ENCODE measurements around the gene TOX2. TPM values are rescaled to one million over a fixed set of nuclear protein-coding genes. Genes with fewer than 3 reads are reported as not detected.

TOX2 gene
- total RNA-seq, 1 donor from 2014 or later, result 5.0 TPM

DNA sequence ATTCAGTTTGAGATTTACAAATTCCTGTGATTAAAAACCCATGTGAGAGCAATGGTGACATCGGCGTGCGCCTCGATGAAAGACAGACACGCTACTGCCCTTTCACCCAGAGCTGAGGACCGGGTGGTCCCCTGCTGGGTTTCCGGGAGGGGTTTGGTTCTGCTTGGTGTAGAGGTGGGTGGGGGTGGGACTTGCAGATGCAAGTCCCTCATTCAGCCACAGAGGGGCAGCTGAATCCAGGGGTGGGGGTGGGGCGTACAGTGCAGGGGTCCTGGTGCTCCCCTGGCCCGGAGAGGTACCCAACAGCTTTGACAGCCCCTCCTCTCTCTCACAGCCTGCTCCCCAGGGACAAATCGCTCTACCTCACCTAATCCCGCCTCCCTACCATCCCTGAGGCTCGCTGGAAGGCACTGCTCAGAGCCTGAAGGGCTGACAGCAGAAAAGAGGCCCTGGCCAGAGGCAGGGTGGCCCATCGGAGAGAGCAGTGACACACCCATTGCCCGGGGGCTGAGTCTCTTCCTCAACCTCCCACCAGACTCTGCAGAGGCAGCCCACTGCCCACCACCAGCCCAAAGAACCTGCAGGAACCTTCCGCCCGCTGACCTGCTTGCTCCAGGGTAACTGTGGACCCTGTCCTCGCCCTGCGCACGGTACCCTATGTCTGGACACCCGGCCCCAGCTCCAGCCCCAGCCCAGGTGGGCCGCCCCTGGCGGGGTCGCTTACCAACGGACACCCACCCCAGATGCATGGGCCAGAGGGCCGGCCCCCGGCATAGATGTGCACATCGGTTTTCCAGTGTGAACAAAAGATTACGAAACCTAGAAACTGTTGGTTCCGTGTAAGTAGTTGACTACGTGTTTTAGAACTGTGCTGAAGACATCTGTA, 153.9 kb downstream of the TOX2 start:
- no peak overlapping the region for H3K27ac Mint-ChIP-seq (ENCODE audit: unreplicated experiment)
- H3K4me3 Mint-ChIP-seq (ENCODE audit: unreplicated experiment), result no peak overlapping the region
- DNase-seq (ENCODE audit: low spot score), result no peak
- H3K4me1 Mint-ChIP-seq (ENCODE audit: unreplicated experiment), result peaks cover 8% of the 10 kb centered on the region
- H3K9me3 Mint-ChIP-seq (ENCODE audit: unreplicated experiment), result no peaks in the 10 kb centered on the region
- TF ChIP-seq, protein P1, sequence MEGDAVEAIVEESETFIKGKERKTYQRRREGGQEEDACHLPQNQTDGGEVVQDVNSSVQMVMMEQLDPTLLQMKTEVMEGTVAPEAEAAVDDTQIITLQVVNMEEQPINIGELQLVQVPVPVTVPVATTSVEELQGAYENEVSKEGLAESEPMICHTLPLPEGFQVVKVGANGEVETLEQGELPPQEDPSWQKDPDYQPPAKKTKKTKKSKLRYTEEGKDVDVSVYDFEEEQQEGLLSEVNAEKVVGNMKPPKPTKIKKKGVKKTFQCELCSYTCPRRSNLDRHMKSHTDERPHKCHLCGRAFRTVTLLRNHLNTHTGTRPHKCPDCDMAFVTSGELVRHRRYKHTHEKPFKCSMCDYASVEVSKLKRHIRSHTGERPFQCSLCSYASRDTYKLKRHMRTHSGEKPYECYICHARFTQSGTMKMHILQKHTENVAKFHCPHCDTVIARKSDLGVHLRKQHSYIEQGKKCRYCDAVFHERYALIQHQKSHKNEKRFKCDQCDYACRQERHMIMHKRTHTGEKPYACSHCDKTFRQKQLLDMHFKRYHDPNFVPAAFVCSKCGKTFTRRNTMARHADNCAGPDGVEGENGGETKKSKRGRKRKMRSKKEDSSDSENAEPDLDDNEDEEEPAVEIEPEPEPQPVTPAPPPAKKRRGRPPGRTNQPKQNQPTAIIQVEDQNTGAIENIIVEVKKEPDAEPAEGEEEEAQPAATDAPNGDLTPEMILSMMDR (IDR thresholded peaks at IDR 0.05; ENCODE audit: unreplicated experiment), result no peak
- peaks cover 4% of the 10 kb centered on the region for H3K27me3 Mint-ChIP-seq (ENCODE audit: unreplicated experiment)
- no peaks in the 10 kb centered on the region for H3K36me3 Mint-ChIP-seq (ENCODE audit: low read depth, unreplicated experiment)

DNA sequence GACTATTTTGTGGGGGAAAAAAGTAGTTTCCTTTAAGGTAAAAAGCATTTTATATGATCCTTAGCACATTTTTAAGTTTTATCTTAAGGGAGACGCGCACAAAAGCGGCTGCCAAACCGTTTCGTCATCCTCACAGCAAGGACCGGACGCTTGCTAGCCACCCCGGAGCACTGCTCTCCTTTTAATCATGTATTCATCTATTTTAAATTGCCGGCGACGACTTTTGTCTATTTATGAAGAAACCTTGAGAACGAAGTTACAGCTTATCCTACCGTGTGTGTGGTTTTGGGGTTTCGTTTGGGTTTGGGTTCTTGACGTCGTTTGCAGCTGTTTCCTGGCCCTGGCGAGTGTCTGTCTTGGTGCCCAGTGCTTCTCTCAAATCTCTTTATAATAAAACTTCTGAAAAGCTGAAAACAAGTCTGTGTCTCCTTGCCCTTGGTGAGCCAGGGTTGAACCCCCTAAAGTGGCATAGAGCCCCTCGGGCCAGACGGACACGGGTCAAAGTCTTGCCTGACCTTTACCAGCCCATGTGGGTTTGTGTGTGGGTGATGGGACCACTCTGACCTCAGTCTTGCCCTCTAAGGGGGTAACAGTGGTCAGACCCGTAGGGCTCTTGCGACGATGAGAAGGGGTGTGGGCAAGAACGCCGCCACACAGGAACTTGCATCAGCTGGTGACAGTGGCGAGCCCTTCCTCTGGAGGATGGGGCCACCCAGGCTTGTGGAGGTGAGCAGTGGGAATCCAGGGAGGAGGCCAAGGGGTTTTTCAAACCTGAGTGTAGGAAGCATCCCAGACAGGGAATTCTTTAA, 154.8 kb downstream of the TOX2 start:
- peaks cover 3% of the 10 kb centered on the region for H3K27me3 Mint-ChIP-seq (ENCODE audit: unreplicated experiment)
- no peak overlapping the region for H3K27ac Mint-ChIP-seq (ENCODE audit: unreplicated experiment)
- H3K4me1 Mint-ChIP-seq (ENCODE audit: unreplicated experiment), result peaks cover 9% of the 10 kb centered on the region
- TF ChIP-seq, protein P1 (IDR thresholded peaks at IDR 0.05; ENCODE audit: unreplicated experiment), result no peak
- H3K9me3 Mint-ChIP-seq (ENCODE audit: unreplicated experiment), result no peaks in the 10 kb centered on the region
- DNase-seq (ENCODE audit: low spot score), result no peak
- H3K36me3 Mint-ChIP-seq (ENCODE audit: low read depth, unreplicated experiment), result no peaks in the 10 kb centered on the region
- H3K4me3 Mint-ChIP-seq (ENCODE audit: unreplicated experiment), result no peak overlapping the region

DNA sequence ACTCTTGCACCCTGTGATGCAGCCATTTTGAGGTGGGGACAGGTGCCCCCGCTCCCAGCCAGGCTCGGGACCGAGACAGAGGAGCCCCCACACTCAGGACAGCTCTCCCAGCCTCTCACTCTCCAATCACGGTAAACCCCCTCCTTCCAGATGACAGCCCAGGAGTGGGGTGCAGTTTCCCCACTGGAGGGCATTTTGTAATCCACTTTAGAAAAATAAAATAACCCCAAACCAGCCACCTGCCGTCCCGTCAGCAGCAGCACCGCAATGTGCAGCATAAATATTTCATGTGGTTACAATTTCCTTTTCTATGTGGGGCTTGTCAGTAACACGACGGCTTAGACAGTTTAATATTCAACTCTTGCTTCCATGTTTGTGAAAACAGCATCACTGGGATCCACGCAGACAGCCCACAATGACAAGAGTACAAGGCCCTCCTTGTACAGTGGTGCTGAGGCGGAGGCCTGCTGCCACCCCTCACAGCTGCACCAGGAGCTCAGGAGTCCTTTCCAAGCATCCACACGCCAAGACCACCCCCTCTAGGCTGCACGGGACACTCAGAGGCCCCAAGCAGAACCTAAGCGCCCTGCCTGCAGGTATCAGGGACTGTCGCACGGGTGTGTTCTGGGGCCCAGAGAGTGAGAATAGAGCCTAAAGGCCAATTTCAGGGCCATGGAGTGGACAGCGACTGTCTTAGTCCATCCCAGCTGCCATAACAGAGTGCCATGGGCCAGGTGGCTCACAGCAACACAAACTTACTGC, 155.7 kb downstream of the TOX2 start:
- Mint-ChIP-seq H3K9me3 (ENCODE audit: unreplicated experiment) (no peaks in the 10 kb centered on the region), H3K27ac (ENCODE audit: unreplicated experiment) (no peak overlapping the region), H3K27me3 (ENCODE audit: unreplicated experiment) (peaks cover 4% of the 10 kb centered on the region), H3K4me1 (ENCODE audit: unreplicated experiment) (peaks cover 13% of the 10 kb centered on the region), H3K4me3 (ENCODE audit: unreplicated experiment) (no peak overlapping the region), H3K36me3 (ENCODE audit: low read depth, unreplicated experiment) (no peaks in the 10 kb centered on the region)
- no peak for DNase-seq (ENCODE audit: low spot score)
- TF ChIP-seq, protein P1 (IDR thresholded peaks at IDR 0.05; ENCODE audit: unreplicated experiment), result no peak

DNA sequence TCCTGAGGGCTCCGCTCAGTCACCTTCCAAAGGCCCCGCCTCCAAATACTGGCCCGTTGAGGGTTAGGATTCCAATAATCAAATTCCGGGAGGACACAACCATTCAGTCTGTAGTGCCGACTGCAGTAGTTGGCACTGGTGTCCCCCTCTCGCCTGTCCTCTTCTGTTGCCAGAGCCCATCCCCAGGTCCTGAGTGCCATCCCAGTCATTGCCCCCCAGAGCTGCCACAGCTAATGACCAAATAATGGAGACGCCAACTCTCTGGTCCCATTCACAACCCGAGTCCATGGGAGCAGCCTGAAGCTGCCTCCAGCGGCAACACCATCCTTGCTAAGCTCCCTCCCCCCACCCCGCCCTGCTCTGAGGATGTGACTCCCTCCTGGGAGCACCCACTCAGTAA, 156.4 kb downstream of the TOX2 start:
- H3K4me3 Mint-ChIP-seq (ENCODE audit: unreplicated experiment), result no peak overlapping the region
- H3K4me1 Mint-ChIP-seq (ENCODE audit: unreplicated experiment), result peaks cover 13% of the 10 kb centered on the region
- H3K36me3 Mint-ChIP-seq (ENCODE audit: low read depth, unreplicated experiment), result no peaks in the 10 kb centered on the region
- H3K27ac Mint-ChIP-seq (ENCODE audit: unreplicated experiment), result no peak overlapping the region
- no peaks in the 10 kb centered on the region for H3K9me3 Mint-ChIP-seq (ENCODE audit: unreplicated experiment)
- TF ChIP-seq, protein P1 (IDR thresholded peaks at IDR 0.05; ENCODE audit: unreplicated experiment), result no peak
- no peak for DNase-seq (ENCODE audit: low spot score)
- peaks cover 4% of the 10 kb centered on the region for H3K27me3 Mint-ChIP-seq (ENCODE audit: unreplicated experiment)

Data from endothelial cell (in vitro differentiated cells).